Occipital lobe (tissue), 2 donors: ENCODE data around the gene PACRG. TPM values are rescaled to one million over a fixed set of nuclear protein-coding genes. Genes with fewer than 3 reads are reported as not detected.

Source experiments
- DNase-seq: peaks from one replicate; lab custom pipeline; 2025; lab: John Stamatoyannopoulos, UW
- total RNA-seq: library from RNA; depleted of rRNA; stranded (reverse); fragments of >200 nt; gene quantifications from one replicate; pipeline ENCODE4 v1.2.3, GENCODE V29; 2014

Gene PACRG
- total RNA-seq, 1 donor from 2014 or later: 6.7 TPM

DNA sequence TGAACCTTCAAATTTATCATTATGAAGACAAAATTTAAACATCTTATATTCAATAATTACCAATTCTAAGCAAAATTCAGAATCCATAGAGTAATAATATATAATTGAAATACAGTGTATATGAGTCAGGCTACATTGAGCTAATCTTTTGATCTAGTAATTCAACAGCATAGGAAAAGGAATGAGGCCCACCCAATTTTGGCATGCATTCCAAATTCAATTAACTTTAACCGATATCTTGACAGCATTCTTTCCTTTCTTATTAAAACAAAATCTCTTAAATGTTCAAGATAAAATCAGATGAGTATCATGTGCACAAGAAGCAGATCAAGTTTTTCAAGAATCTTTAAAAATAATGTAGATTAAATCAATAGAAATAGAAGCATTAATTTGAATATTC, 553.9 kb downstream of the PACRG start:
- DNase-seq: no peak

DNA sequence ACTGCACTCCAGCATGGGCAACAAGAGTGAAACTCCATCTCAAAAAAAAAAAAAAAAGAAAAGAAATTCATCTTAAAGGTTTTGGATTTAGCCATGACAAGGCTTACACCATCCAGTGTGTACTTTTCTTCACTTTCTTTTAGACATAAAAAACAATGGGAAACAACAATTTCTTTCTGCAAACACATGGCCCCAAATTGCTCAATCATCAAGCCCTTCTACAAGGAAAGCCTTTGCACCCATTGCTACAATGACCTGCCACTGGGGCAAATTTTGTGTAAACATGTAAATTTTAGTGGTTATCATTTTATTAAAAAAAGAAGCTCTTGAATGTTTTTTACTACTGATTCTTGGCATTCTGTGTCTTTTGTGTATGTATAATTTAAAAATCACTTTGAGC, 554.9 kb downstream of the PACRG start:
- DNase-seq: no peak

DNA sequence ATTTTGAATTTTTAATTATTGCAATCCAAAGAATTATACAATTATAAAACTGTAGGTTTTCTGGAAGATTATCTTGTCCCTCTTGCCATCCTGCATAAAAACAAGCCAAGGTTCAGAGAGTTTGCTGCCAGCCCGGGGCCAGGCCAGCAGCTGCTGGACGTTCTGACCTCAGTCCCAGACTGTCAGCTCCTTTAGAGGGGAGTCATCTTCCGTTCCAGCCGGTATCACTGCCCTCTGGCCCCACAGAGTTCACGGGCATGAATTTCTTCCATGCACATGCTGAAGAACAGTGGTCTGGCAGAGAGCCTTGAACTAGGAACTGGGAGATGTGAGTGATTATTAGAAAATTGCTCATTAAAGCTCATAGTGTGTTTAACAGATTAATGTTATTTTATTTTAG, 556.4 kb downstream of the PACRG start:
- DNase-seq: no peak

DNA sequence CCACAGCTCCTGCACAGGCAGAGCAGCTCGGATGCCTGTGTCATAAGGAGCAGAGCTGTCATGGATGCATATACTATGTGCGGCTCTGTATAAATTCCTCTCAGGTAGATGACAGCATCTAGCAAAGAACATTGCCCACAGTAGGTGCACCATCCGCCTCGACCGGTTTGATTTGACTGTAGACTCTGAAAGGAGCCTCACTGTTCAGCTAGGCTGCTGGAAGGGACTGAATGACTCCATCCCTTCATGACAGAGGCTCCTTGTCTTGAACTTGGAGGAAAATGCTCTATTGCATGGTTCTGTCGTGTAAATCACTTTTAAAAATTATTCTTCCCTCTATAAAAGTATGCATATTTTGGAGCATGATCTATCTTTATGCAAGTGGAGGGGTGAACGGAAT, 557.9 kb downstream of the PACRG start:
- no peak for DNase-seq

- no peak for DNase-seq
Observed at GRCh38 chr6:163287626-163288025, 559.9 kb downstream of the PACRG start.

DNA sequence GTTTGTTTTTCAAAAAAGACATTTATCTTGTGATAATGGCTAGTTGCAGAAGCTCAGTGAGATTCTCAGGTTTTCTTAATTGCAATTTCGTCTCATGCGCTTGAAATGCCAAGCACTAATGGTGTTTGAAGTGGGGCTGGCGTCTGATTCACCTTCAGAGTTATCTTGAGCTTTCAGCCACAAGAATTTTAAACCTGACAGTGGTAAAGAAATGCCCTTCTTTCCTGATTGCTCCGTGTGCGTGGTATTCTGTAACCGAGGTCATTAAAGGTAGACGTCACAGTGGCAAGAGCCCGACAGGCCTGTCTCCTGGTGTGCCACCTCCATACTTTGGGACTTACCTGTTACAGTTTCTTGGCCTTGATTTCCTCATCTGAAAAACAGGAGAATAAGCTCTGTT, 560.3 kb downstream of the PACRG start:
- no peak for DNase-seq

GRCh38 chr6:163288915-163289314, 561.1 kb downstream of the PACRG start:
- DNase-seq: no peak

DNA sequence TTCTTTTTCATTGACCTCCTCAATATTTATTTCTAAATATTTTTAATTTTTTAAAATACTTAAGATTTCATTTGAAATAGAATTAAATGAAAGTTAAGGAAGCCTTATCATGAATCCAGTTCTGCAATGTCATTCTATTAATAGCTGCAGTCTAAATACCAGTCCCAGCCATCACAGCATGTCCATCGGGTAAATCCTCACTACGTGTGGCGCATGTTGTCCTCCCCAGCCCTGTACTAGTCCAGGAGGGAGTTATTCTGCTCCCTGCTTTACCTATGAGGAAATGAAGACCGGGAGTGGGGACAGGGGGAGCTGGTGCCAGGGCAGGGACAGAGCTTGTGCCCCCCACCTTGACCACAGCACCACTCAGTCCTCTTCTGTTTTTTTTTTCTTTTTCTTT, 561.7 kb downstream of the PACRG start:
- no peak for DNase-seq

DNA sequence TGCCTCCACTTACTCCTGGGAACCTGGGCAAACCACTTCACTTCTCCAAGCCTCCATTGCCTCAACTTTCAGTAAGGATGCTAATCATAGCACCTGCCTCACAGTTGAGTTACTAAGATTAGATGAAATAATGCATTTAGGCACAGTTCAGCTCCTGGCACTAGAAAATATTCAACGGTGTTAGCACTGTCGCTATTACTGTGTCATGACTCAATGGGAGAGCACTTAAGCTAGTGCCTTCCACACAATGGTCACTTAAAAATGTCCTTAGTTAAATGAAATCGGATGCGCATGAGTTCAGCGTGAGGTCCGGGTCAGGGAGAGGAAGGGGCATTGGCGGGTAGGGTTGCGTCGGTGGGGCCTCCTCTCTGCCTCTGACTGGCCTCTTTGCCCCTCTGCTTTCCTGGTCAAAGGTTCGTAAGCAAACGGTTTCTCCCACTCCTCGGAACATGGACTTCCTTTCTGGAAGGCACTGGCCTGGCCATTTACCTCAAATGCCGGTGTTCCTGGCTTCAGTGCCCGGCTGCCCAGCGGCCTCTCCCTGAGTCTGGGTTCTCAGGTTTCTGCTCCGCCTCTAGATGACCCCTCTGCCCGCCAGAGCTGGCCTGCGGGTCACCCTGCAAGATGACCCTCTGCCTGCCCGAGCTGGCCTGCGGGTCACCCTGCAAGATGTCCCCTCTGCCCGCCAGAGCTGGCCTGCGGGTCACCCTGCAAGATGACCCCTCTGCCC, 562.9 kb downstream of the PACRG start:
- DNase-seq: no peak

DNA sequence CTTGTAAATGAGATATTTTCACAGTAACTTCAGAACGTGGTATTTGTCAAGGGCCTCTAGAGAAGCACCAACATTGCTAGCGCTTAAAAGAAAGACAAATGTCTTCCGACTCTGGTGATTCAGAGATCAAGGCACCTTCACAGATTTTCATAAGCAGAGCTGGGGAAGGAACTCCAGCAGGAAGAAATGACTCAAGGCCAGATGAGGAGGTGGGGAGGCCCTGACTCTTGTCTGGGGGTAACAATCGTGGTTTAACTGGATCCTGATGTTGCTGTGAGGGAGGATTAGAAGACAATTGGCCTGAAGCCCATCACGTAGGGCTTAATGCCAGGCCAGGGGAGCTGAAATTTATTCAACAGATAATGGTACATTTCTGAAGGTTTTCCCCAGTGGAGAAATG, 563.8 kb downstream of the PACRG start:
- no peak for DNase-seq

GRCh38 chr6:163293286-163293685, 565.5 kb downstream of the PACRG start:
- no peak for DNase-seq

GRCh38 chr6:163294734-163295133, 567.0 kb downstream of the PACRG start:
- no peak for DNase-seq

- DNase-seq: no peak
Observed at GRCh38 chr6:163296835-163297519, 569.2 kb downstream of the PACRG start.

GRCh38 chr6:163298079-163298830, 570.5 kb downstream of the PACRG start:
- DNase-seq: no peak

- DNase-seq: no peak
Observed at GRCh38 chr6:163300838-163301237, 573.1 kb downstream of the PACRG start.

DNA sequence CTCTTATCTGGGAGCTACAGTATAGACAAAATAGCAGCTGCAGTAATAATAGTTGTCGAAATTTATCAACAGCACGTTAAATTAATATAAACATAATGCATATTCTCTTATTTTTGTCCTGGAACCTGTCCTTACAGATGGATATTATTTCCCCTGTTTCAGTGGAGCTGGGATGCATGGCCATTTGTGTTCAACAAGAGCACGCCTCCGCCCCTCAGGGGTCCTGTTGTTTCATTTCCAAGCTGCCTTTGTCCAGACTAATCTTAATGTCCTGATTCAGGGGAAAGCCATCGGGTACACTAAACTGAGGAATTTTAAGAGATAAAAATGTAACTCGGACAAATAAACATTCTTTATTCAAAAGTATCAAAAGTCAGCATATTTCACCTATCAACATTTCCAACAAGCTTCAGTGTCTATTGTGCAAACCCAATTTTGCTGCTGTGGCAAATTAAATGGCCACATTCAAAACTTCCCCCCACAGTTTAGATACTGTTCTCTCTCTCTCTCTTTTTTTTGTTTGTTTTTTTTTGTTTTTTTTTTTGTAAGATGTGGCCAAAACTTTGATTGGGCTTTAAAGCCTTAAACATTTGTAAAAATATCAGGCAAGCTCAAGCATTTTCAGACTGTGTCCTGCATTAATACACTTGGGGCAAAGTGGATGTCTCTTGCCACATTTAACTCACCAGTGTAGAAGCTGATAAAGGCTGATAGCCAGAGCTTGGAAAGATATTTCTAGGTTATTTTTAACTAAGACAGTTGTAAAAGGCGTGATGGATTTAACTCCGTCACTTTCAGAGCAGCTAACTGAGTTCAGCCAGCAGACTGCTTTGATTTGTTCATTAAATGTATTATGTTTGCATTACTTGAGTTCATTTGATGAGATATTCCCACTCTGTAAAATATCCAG, 574.2 kb downstream of the PACRG start:
- DNase-seq: no peak

DNA sequence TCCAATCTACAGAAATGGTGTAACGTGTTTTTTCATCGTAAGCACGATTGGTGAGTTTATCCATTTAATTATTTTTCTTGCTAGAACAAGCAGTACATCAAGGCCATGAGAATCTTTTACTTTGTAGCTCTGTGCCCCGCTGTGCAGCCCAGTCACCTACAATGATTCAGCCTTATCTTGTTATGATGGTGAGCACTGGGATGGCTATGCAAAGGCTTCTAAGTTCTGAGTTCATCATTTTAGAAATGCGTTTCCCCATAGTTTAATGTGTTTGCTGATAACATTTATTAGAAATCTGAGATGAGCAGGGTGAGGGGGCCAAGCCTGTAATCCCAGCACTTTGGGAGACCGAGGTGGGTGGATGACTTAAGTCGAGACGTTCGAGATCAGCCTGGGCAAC, 575.0 kb downstream of the PACRG start:
- DNase-seq: no peak

DNA sequence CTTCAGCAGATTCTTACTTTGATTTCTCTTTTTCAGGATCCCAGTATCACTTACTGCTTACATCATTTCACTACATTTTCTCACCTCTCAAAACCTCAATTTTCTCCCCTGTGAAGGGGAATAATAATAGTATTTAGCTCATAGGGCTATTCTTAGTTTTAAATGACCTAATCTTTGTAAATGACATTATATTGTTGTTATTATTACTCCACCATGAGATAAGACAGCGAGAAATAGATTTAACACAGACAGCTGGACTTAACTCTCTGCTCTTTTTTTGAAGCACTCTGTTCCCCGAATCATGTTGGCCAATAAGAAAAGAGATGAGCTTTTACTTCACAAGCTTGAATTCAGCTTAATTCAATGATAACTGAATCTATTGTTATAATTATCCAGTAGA, 578.2 kb downstream of the PACRG start:
- no peak for DNase-seq

DNA sequence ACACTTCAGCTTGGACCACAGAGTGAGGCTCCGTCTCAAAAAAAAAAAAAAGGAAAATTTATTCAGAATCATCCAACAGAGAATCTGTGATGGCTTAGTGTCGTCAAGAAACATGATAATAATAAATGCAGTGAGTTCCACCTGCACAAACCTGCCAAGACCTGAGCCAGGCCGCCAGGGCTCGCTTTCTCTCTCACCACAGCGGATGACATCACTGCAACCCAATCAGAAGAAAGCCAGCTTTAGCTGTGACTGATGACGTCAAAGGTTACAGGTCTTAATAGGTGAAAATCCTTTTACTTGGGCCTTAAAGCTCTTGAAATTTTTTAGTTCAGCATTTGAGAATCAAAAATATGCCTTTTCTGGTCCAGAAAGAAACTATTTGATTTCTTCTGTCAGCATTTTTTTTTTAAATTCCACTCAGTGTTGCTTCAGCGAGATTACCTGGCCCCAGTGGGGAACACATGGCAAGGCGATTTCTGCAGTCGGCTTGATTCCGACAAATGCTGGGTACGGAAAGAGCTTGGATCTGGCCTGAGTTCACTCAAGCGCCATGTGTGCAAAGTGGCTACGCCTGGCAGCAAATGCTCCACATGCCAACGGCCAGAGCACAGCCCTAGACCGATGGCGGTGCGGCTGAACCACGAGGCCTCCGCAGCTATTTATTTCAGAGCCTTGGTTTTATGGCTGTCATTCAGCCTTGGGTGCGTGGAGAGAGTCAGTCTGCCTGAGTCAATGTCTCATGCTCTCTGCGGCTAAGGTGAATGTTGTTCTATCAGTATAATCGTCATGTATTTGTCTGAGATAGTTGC, 581.1 kb downstream of the PACRG start:
- no peak for DNase-seq

DNA sequence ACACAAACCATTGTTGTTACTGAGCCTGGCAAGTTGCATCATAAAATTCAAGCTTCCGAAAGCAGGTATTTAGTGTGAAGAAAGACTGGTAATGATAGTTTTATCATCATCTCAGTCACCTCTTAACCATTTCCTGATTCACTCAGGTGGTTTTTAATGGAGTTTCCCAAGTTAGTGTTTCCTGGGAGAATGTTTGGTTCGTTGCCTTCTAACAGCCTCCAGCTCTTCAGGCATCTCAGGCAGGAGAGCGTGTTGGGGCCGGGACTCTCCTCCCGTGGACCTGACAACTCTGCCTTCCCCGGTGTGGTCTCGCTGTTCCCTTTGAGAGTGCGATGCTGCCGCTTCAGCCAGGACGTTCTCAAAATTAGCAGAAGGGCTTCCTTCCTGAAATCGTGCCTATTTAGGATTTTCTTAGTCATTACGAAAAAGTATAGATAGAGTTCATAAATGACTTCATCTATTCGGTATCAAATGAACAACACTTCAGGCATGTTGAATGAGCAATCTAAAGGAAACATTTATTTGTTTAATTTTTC, 581.8 kb downstream of the PACRG start:
- DNase-seq: no peak
